HG03135 (cell line): Measurements from ENCODE around the gene SNCAIP.
A peak's percentile ranks its signal among the peaks of the same experiment; 100 is the strongest.
"Not testable (repeated sequence)": the region's sequence is repeated elsewhere in the genome, so short reads cannot be mapped to it uniquely, and the experiment has no call there.

Source experiments
- ATAC-seq: cut with Tn5 transposase; IDR thresholded peaks from one replicate; pipeline ENCODE4 v1.9.1; 2021; ENCODE audit warnings: mild to moderate bottlenecking, moderate library complexity; ENCODE audit not compliant: unreplicated experiment

SNCAIP gene

DNA sequence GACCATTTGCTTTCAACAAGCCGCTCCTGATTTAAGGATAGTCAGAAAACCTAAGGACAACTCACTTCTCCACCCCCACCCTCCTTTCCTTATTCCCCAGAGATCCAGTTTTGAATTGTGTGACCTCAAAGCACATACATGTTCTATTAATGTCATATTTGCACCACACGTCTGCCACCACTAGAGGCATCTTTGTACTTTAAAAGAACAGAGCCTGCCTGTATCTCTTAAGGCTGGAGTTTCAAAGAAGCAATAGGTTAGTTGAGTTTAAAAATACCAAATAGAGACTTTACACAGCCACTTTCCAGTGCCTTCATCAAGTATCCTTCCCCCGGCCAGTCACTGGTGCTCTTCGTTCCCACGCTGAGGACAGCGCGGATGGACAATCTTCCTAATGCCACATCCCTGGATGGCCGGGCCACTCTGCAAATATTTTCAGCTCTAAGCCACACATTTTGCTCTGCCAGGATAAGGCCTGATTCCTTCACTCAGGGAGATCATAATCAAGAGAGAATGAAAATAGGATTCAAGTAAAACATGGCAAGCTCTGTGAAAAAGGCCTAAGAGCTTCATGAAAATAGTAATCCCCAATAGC is 146.3 kb downstream of the SNCAIP start:
- ATAC-seq, result peak; percentile 64

DNA sequence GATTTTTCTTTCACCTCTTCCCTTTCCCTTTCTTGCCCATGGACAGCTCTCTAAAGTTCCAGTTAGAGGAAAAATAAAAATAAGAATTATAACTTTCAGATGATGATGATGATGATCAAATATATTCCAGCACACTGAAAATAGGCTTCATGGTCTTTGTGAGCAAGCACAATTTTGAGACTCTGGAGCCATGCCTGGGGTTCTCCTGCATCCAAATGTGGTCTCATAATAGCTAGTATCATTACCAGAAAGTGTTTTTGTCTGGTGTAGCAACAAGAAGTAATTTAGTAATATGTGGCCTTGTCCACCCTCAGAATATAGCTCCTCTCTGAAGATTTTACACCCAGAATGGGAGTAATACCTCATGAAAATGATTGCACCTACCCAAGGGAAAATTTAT is 150.4 kb downstream of the SNCAIP start:
- ATAC-seq, result no peak

DNA sequence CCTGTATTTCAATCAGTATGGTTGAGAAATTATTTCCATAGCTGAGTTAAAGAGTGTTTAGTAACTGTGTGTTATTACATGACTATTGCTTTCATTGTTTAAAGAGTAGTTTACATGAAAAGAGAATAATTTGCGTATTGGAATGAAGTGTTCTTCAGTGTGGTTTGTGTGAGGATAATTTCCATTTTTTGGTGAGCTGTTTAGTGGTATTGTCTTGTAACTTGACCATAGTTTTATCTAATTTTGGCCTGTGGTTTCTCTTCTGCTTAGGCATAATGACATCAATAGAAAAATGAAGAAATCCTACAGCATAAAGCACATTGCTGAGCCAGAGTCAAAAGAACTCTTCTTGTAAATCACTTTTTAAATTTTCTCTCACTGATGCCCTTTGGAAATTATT is 151.2 kb downstream of the SNCAIP start:
- no peak for ATAC-seq

DNA sequence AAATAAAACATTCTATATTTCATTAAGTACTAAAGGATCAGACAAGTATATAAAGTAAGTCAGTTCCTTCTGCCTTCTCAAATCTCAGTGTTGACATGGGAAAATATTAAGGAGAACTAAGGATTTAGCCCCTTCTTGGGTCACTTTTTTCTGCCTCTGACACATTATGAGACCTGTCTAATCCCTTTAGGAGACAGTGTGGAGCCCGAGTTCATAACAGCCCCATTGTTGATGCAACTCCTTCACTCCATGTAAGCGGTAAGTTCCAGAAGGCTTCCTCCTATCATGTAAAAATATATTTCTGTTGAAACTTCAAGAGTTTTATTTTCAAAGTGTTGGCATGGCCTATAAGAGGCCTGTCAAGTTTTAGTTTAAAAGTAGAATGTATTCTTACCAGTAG is 152.2 kb downstream of the SNCAIP start:
- ATAC-seq, result no peak

DNA sequence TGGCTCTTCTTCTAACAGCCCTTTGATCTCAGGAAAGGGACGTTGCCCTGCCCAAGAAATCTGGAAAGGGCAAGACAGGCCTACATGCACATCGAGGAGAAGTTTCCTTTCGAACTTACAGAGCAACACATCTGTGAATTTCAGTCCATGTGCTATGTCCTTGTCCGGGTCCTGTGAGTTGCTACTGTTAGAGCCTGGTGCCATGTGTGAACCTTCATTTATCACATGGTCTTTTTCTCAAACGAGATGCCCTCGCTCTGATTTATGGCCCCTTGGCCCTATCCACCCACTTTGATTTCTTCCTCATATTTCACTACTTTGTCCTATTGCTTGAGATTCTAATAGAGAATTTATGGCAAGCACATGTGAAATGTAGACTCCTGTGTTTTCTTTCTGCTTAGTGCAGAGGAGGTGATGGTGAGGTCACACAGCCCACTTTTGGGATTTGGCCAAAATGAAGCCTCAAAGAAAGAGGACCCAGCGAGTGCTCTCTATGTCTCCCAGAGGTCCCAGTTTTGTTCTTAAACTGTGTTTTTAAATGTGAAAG is 153.1 kb downstream of the SNCAIP start:
- ATAC-seq, result no peak

DNA sequence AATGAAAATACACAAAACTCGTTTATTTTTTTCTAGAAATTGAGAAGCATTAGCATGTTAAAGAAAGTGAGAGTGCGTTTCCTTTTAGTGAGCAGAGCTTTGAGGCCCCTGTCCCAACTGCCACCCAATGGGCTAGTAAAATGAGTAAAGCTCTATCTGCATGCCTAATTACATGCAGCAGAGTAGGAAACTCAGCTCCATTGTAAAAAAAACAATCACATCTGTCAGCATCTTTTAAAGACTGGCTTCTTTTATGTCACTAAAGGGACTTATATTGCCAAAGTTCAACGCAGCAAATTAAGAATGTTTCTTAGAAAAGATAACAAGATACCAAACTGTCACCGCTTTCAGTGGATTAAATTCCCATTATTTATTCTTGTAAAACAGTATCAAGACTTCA is 154.0 kb downstream of the SNCAIP start:
- no peak for ATAC-seq

DNA sequence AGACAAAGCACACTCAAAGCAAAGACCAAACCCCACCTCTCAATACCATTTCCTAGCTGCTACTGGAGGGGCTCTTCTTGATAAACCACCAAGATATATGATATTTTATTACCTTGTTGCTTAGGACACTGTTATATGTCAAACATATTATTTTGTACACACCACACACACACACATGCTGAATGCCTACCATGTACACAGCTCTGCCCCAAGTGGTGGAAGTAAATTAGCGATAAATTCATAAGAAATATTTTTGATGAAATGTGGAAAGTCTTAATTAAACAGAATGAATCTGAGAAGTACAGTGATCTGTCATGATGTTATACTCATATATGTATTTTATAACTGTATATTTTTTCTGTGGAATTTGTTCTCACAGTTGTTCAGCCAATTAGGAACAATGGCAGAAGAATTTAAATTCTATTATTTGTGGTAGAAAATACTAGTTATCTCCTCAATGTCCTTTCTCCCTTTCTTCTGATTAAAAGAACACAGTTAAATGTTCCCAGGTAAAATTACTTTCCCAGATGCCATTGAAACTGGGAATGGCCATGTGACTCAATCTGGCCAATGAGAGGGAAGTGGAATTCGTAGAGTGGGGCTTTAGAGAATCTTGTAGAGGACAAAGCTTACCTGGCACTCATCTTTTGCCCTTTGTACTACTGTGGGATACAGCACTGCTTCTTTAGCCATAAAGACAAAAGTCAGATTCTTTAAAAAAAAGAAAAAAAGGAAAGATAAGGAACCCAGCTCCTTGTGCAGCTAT is 156.5 kb downstream of the SNCAIP start:
- ATAC-seq, result no peak

DNA sequence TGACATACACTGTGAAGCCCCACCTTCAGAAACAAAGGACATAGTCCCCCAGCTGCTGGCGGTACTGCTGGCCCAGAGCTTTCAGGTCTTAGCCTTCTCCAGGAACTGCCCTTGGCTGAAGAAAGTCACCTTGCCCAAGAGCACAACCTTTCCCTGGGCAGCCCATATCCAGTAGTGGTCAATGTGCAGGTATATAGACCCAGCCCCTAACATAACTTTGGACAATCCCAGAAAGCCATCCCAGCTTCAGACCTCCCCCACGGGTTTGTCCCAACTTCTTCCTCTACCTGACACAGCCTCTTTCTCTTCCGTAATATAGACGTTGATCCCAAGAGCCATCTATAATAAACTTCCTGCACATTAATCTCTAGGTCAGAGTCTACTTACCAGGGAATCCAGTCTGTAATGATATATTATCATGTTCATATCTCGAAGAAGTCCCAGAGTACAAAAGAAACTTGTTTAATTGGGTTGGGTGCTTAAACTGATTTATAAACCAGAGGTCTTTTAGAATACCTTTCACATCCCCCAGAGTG is 157.4 kb downstream of the SNCAIP start:
- ATAC-seq, result no peak

DNA sequence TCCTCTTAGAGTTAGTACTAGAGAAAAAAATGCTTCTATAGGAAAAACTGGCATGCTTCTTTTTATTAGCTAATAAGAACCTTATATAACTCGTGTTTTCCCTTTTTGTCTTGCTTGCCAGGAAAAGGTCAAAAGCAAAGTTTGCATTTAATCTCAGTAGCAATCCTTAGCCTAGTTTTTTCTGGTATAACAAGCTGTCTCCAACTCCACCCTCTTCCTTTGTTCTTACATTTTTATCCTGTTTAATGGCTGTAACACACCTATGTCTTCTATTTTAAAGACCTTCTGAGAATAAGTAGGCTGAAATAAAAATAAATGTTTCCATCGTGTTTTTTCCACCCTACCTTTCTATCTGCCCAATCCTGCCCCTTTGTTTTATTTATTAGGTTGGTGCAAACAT is 158.3 kb downstream of the SNCAIP start:
- no peak for ATAC-seq

DNA sequence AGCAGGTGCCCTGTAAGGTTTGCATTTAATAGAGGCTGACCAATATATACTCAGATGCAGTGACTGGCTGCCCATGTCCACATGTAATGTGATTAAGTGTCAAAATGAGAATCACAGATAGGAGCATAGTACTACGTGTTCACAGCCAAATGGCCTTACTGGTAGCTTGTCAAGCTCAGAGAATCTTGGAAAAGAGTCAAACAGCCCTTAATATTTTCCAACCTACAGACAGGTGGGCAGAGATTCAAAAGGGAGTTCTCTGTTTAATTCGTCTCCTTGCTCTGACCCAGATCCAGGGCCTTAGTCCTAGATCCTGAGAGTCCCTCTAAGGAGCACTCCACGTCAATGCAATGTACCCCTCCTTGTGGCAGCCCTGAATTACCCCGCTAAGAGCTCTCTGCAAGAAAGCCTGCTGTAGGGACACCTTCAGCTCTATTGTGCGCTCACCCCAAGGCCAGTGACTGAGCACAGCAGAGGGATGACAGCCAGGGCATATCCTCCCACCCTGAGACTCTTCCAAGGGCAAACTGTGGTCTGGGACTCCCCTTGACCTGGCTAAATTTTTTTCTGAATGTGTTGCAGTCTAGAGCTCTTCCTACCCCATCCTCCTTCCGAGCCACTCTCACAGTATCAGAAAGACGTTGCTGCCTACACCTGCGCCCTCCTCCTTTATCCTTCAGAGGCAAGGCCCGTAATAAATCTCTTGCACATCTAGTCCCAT is 159.2 kb downstream of the SNCAIP start:
- ATAC-seq, result no peak

DNA sequence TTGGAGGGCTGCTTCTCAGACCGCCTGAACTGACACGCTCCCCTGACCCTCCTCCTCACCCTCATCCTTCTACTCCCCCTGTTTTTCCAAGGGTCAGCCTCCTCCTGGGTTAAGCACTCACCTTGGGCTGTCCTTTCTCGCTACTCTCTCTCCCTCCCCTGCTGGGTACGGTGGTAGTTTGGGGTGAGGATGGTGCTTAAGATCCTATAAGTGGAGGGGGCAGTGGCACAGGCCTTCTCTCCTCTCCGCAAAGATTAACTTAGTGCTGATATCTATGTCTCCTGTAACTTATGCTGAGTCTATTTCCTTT is 159.7 kb downstream of the SNCAIP start:
- no peak for ATAC-seq

DNA sequence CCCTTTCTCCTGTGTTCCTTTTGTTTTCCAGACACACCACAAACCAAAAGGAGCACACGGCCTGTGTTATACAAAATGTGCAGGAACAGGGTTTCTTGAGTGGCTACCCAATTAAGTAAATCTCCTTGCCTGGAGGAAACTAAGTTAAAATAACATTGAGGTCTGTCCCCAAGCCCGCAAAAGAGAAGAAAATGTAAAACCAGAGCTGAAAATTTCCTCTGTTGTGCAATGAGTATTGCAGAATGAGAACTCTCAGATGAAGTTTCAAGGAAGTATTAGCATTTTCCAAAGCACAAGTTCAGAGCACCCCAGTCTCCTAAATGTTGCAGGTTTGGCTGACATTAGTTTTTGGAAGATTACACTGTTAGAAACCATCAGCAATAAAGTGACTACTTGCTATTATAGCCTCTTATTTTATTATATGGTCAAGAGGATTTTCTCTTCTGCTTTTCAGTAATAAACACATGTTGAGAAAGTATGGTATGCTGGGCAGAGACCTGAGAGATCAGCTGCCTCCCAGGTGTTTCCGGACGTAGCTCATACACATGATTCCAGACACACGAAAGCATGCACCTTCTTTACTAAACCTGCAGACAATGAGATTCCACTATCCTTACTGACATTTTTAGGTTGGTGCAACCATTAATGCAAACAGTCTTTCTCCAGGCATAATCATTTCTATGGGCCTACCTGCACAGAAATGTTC is 161.3 kb downstream of the SNCAIP start:
- no peak for ATAC-seq

DNA sequence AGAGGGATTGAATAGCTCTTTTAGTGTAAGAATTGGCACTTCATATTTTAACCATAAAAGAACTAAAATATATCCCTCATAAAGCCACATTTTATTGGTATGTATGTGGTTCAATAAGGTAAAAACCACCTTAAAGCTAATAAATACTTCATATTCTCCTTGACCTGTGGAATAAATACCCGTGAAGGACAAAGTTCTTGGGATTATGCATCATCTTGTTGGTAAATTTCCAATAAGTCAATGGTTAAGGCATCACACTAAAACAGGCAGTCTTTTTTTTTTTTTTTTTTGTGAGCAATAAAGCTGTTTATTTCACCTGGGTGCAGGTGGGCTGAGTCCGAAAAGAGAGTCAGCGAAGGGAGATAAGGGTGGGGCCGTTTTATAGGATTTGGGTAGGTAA is 161.9 kb downstream of the SNCAIP start:
- ATAC-seq, result no peak

DNA sequence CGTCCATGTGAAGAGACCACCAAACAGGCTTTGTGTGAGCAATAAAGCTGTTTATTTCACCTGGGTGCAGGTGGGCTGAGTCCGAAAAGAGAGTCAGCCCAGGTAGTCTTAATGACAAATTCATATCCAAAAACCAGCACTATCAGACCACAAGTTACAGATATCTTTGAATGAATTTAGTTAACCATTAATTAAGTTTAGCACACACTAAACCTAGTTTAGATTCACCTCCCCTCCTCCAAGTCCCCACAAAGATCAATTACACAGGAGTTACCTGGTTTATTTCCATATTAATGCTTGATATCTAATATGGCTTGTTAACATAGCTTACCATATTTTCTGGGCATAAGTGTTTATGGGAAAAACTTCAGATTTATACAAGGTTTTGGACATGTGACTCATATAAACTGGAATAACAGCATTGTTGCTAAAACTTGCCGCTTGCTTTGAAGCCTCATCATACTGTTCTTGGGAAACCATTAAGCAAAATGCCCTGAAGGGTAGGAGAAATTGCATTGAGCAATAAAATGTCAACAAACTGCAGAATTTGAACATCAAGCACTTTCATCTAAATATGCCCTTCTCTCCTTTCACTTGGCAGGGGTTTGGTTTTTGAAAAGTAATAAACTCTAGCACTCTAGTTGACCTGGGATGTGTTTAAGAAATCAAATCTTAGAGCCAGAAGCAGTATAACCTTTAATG is 166.9 kb downstream of the SNCAIP start:
- ATAC-seq, result no peak

DNA sequence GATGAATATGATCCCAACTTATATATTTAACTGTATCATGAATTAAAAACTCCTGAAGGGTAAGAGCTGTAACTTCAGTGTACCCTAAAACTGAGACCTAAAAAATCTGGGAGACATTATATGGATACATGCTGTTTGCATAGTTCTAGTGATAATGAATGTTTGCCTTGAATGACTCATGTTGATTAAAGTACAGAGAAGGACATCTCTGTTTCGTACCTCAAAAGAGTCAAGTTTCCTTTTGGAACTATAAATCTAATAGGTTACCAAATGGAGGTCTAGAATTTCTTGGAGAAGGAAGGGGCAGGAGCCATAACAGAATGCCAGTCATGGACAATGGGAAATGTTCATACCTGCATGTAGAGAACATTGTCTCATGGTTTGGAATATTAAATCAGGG is 168.1 kb downstream of the SNCAIP start:
- no peak for ATAC-seq

DNA sequence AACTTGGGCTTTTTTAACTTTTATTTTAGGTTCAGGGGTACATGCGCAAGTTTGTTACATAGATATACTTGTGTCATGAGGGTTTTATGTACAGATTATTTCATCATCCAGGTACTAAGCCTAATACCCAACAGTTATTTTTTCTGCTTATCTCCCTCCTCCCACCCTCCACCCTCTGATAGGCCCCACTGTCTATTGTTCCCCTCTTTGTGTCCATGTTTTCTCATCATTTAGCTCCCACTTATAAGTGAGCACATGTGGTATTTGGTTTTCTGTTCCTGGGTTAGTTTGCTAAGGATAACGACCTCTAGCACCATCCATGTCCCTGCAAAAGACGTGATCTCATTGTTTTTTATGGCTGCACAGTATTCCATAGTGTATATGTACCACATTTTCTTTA is 172.1 kb downstream of the SNCAIP start:
- ATAC-seq, result no peak

DNA sequence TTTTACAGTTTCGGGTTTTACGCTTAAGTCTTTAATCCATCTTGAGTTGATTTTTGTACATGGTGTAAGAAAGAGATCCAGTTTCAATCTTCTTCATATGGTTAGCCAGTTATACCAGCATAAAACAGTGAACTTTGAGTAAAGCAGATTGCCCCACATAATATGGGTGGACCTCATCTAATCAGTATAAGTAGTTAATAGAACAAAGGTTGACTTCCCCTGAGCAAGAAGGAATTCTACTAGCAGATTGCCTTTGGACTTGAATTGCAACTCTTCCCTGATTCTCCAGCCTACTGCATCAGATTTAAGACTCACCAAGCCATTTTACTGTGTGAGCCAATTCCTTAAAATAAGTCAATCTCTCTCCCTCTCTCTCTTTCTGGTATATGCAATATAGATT is 173.2 kb downstream of the SNCAIP start:
- ATAC-seq, result no peak

DNA sequence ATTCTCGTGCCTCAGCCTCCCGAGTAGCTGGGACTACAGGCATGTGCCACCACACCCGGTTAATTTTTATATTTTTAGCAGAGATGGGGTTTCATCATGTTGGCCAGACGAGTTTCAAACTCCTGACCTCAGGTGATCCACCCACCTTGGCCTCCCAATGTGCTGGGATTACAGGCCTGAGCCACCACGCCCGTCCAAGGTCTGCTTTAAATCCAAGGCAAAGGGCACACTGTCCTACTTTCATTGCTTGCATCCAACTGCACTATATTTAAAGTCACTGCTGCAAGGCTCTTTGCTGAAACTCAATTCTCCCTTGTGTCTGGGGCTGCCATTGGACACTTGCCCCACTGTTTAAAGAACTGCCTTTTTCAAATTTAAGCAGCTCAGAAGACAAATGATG is 174.6 kb downstream of the SNCAIP start:
- not testable (repeated sequence) for ATAC-seq

DNA sequence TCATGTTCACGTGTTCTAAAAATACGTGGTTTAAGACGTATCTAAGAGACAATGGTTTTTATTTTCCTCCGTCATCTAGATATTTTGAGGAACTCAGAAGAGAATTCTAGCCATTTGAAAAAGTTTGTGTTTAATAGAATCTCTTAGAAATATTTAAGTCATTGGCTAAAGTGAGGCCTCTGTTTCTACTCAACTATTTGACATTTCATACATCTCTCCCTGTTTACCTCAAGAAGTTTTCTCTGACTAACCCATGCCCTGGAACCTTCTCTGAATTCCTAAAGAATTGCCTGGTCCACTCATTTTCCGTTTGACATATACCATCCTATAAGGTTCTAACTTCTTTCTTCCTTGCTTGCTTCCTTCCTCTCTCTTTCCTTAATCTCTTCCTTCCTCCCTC is 178.7 kb downstream of the SNCAIP start:
- no peak for ATAC-seq

DNA sequence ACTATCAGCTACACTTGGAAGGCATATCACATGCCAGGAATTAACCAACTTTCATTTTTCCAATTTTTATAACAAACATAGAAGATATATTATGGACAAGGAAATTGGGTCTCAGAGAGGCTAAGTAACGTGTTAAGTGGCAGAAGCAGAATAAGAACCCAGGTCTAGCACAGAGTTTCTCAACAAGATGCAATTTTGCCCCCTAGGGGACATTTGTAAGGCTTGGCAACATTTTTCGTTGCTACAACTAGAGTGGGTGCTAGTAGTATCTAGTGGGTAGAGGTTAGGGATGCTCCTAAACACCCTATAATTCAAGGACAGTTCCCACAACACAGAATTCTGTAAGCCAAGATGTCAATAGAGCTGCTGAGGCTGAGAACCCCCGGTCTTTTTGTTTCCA is 180.6 kb downstream of the SNCAIP start:
- no peak for ATAC-seq
